ENCODE measurements around the gene CA12.

DNA sequence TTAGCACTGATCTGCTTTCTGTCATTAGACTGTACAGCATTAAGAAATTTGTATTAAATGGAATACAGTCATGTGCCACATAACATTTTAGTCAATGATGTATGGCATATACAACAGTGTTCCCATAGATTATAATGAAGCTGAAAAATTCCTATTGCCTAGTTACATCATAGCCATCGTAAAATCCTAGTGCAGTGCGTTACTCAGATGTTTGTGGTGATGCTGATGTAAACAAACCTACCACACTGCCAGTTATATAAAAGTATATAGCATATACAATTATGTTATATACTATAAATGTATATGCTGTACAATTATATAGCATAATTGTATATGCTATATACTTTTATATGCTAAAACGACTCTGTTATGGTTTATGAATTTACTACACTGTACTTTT lies 62.6 kb downstream of the CA12 start:
- TF ChIP-seq POLR2AphosphoS5 (IDR thresholded peaks at IDR 0.05; ENCODE audit: borderline replicate concordance, low read depth, low read length) (no peak), EZH2 (IDR thresholded peaks at IDR 0.05) (no peak), FOXP2 (optimal IDR thresholded peaks at IDR 0.05; ENCODE audit: control extremely low read depth, extremely low read length, insufficient read depth) (no peak)
